NT2/D1 (cell line): ENCODE data around the gene GPC6.

Experiments
- SUZ12 ChIP-seq: IDR thresholded peaks from 2 replicates; pipeline ENCODE4 v1.6.1; 2011; ENCODE audit not compliant: insufficient read length, insufficient read depth; ENCODE audit errors: extremely low read depth
- YY1 ChIP-seq: IDR thresholded peaks from 2 replicates; pipeline ENCODE4 v1.6.1; 2011; ENCODE audit not compliant: insufficient read length, insufficient read depth
- ZNF274 ChIP-seq: IDR thresholded peaks from 2 replicates; pipeline ENCODE4 v1.6.1; 2011; ENCODE audit warnings: mild to moderate bottlenecking, low read depth, low read length

DNA sequence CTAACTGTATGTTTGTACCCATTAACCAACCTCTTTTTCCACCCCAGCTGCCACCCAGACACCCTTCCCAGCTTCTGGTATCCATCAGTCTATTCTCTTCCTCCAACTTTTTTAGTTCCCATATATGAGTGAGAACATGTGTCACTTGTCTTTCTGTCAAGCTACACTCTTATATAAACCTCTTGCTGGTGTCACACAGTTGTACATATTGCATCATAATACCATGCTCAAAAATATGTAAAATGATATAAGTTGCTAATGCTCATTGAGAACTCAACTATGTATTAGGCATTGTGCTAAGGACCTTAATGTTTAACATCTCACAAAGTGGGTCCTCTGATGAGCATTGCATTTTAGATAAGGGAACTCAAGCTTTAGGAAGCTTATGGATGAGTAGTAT, 395.4 kb downstream of the GPC6 start:
- TF ChIP-seq ZNF274 (no peak), YY1 (no peak), SUZ12 (no peak)
